ENCODE results near the gene PADI1.

PADI1 gene

GRCh38 chr1:17205652-17206051 is 724 bp downstream of the PADI1 start:
- no peak for DNase-seq (ENCODE audit: low read depth in 2 of 2)
- no peak overlapping the region for H3K4me3 ChIP-seq (replicated peaks in 1 of 2; ENCODE audit: low read depth in 2 of 2, low read length in 2 of 2)
- no peak for TF ChIP-seq CTCF (IDR thresholded peaks at IDR 0.05; ENCODE audit: low read depth, low read length)

GRCh38 chr1:17206196-17206595 is 1.3 kb downstream of the PADI1 start:
- H3K4me3 ChIP-seq (replicated peaks in 1 of 2; ENCODE audit: low read depth in 2 of 2, low read length in 2 of 2), result no peak overlapping the region
- no peak for DNase-seq (ENCODE audit: low read depth in 2 of 2)
- TF ChIP-seq CTCF (IDR thresholded peaks at IDR 0.05; ENCODE audit: low read depth, low read length), result no peak

- H3K4me3 ChIP-seq (replicated peaks in 1 of 2; ENCODE audit: low read depth in 2 of 2, low read length in 2 of 2), result no peak overlapping the region
- no peak for DNase-seq (ENCODE audit: low read depth in 2 of 2)
- TF ChIP-seq CTCF (IDR thresholded peaks at IDR 0.05; ENCODE audit: low read depth, low read length), result no peak
Observed at GRCh38 chr1:17207046-17207445, 2.1 kb downstream of the PADI1 start.

GRCh38 chr1:17207540-17207939 is 2.6 kb downstream of the PADI1 start:
- DNase-seq (ENCODE audit: low read depth in 2 of 2), result no peak
- TF ChIP-seq CTCF (IDR thresholded peaks at IDR 0.05; ENCODE audit: low read depth, low read length), result no peak
- no peak overlapping the region for H3K4me3 ChIP-seq (replicated peaks in 1 of 2; ENCODE audit: low read depth in 2 of 2, low read length in 2 of 2)

GRCh38 chr1:17207966-17208418 is 3.1 kb downstream of the PADI1 start:
- DNase-seq (ENCODE audit: low read depth in 2 of 2), result peak; percentile 65 to 90
- TF ChIP-seq CTCF (IDR thresholded peaks at IDR 0.05; ENCODE audit: low read depth, low read length), result no peak
- no peak overlapping the region for H3K4me3 ChIP-seq (replicated peaks in 1 of 2; ENCODE audit: low read depth in 2 of 2, low read length in 2 of 2)

- H3K4me3 ChIP-seq (replicated peaks in 1 of 2; ENCODE audit: low read depth in 2 of 2, low read length in 2 of 2), result no peak overlapping the region
- no peak for TF ChIP-seq CTCF (IDR thresholded peaks at IDR 0.05; ENCODE audit: low read depth, low read length)
- DNase-seq (ENCODE audit: low read depth in 2 of 2), result no peak
Observed at GRCh38 chr1:17208546-17208945, 3.6 kb downstream of the PADI1 start.

- no peak overlapping the region for H3K4me3 ChIP-seq (replicated peaks in 1 of 2; ENCODE audit: low read depth in 2 of 2, low read length in 2 of 2)
- no peak for DNase-seq (ENCODE audit: low read depth in 2 of 2)
- TF ChIP-seq CTCF (IDR thresholded peaks at IDR 0.05; ENCODE audit: low read depth, low read length), result no peak
Observed at GRCh38 chr1:17209430-17209829, 4.5 kb downstream of the PADI1 start.

All from cardiac fibroblast (primary cell).